Effector CD4-positive, alpha-beta T cell (primary cell): ENCODE measurements around the gene GALNT13.
"Not testable (repeated sequence)": the region's sequence is repeated elsewhere in the genome, so short reads cannot be mapped to it uniquely, and the experiment has no call there.

Experiments
- DNase-seq: peaks from one replicate; pipeline ENCODE4 v3.0.0-alpha.2; 2020

The GALNT13 gene

GRCh38 chr2:154428022-154428421 lies 556.3 kb downstream of the GALNT13 start:
- no peak for DNase-seq

GRCh38 chr2:154433010-154433409 lies 561.3 kb downstream of the GALNT13 start:
- DNase-seq = no peak

- no peak for DNase-seq
These were observed 565.4 kb downstream of the GALNT13 start for GRCh38 chr2:154437104-154437503.

- no peak for DNase-seq
These were observed 567.4 kb downstream of the GALNT13 start for GRCh38 chr2:154439156-154439555.

GRCh38 chr2:154443919-154444318 lies 572.2 kb downstream of the GALNT13 start:
- DNase-seq = no peak

- no peak for DNase-seq
These were observed 574.6 kb downstream of the GALNT13 start for GRCh38 chr2:154446324-154446723.

GRCh38 chr2:154447727-154448418 lies 576.2 kb downstream of the GALNT13 start:
- no peak for DNase-seq

- no peak for DNase-seq
These were observed 578.4 kb downstream of the GALNT13 start for GRCh38 chr2:154449951-154450658.

GRCh38 chr2:154452471-154452870 lies 580.7 kb downstream of the GALNT13 start:
- no peak for DNase-seq

- no peak for DNase-seq
These were observed 581.3 kb downstream of the GALNT13 start for GRCh38 chr2:154452906-154453493.

GRCh38 chr2:154455166-154455565 lies 583.4 kb downstream of the GALNT13 start:
- DNase-seq = no peak

GRCh38 chr2:154455866-154456265 lies 584.1 kb downstream of the GALNT13 start:
- DNase-seq = no peak

GRCh38 chr2:154457286-154457685 lies 585.6 kb downstream of the GALNT13 start:
- no peak for DNase-seq

- no peak for DNase-seq
These were observed 587.6 kb downstream of the GALNT13 start for GRCh38 chr2:154459286-154459685.

- no peak for DNase-seq
These were observed 590.9 kb downstream of the GALNT13 start for GRCh38 chr2:154462634-154463033.

- no peak for DNase-seq
These were observed 594.5 kb downstream of the GALNT13 start for GRCh38 chr2:154466226-154466625.

- DNase-seq = no peak
These were observed 598.7 kb downstream of the GALNT13 start for GRCh38 chr2:154470376-154470775.

- DNase-seq = not testable (repeated sequence)
These were observed 599.8 kb downstream of the GALNT13 start for GRCh38 chr2:154471492-154471891.

- DNase-seq = no peak
These were observed 605.6 kb downstream of the GALNT13 start for GRCh38 chr2:154477319-154477718.

GRCh38 chr2:154480521-154480920 lies 608.8 kb downstream of the GALNT13 start:
- no peak for DNase-seq

- no peak for DNase-seq
These were observed 609.6 kb downstream of the GALNT13 start for GRCh38 chr2:154481336-154481735.

- no peak for DNase-seq
These were observed 612.8 kb downstream of the GALNT13 start for GRCh38 chr2:154484338-154485099.

- no peak for DNase-seq
These were observed 617.1 kb downstream of the GALNT13 start for GRCh38 chr2:154488801-154489200.
